HCT116 (cell line): ENCODE measurements around the gene SPI1. TPM values are rescaled to one million over a fixed set of nuclear protein-coding genes. Genes with fewer than 3 reads are reported as not detected.

Experiments used
- ATAC-seq: fragments of 200-7000 bp; cut with Tn5 transposase; 2 replicates; pipeline ENCODE4 v1.9.1; 2020; ENCODE audit warnings: mild to moderate bottlenecking, moderate library complexity
- BruUV-seq: library from RNA; stranded (reverse); fragments of 400-500 nt; replicated peaks from 2 replicates; lab custom pipeline; 2021; lab: Mats Ljungman, UMichigan
- CTCF ChIA-PET: fragments of 300-600 bp; sonication (Branson Sonifier 250); formaldehyde crosslinking; loops from one replicate; lab custom pipeline; 2021; ENCODE audit warnings: antibody characterized with exemption; lab: Charles Lee
- POLR2A ChIA-PET: fragments of 300-600, 350-600 bp; sonication (Branson Sonifier 250); formaldehyde crosslinking; loops from one replicate; lab custom pipeline; 2021; ENCODE audit warnings: antibody characterized with exemption; lab: Charles Lee
- RAD21 ChIA-PET, 2 experiments: fragments of 300-600 bp; sonication (Branson Sonifier 250); formaldehyde crosslinking; loops; one replicate each; lab custom pipeline; 2023; ENCODE audit warnings: low total read pairs in 2 of 2; ENCODE audit not compliant: uncharacterized antibody in 2 of 2, unreplicated experiment in 2 of 2, low non-redundant PET in 1 of 2; lab: Charles Lee
- DNase-seq: peaks from one replicate; pipeline ENCODE4 v3.0.0-alpha.2; 2010; ENCODE audit warnings: low read depth, low spot score
- H2AFZ ChIP-seq: fragments of 200-600 bp; shearing (Covaris generic), sonication (generic); 2 replicates; pipeline ENCODE4 v1.6.1; 2017; ENCODE audit warnings: low read depth, mixed run types, mixed read lengths, antibody characterized with exemption, low read length; ENCODE audit not compliant: poor library complexity, severe bottlenecking
- H3K27ac ChIP-seq: 2 replicates; pipeline ENCODE4 v1.5.1; 2012; ENCODE audit warnings: low read depth, low read length
- H3K27me3 ChIP-seq: fragments of 200-600 bp; sonication (generic); 2 replicates; pipeline ENCODE4 v1.6.1; 2016; ENCODE audit warnings: mixed run types, low read length, mixed read lengths; ENCODE audit not compliant: insufficient read depth
- H3K36me3 ChIP-seq, 2 experiments: fragments of 200-500 bp in 1 of 2; fragments of 200-600 bp in 1 of 2; sonication (Bioruptor generic) in 1 of 2; sonication (generic) in 1 of 2; 2 replicates each; pipeline versions ENCODE4 v1.5.1 to v1.6.1; 2014 to 2016; ENCODE audit warnings: low read length in 2 of 2, inconsistent platforms in 1 of 2, mixed read lengths in 1 of 2, mixed run types in 1 of 2; ENCODE audit not compliant: insufficient read depth in 2 of 2, control insufficient read depth in 1 of 2
- H3K4me1 ChIP-seq, 2 experiments: fragments of 200-600 bp in 1 of 2; sonication (generic) in 1 of 2; 2 replicates each; pipeline versions ENCODE4 v1.5.1 to v1.6.1; 2012 to 2017; ENCODE audit warnings: low read length in 2 of 2, inconsistent platforms in 1 of 2, mild to moderate bottlenecking in 1 of 2, mixed read lengths in 1 of 2, mixed run types in 1 of 2, moderate library complexity in 1 of 2; ENCODE audit not compliant: insufficient read depth in 2 of 2, control insufficient read depth in 1 of 2
- H3K4me2 ChIP-seq: fragments of 200-600 bp; sonication (generic); 2 replicates; pipeline ENCODE4 v1.6.1; 2017; ENCODE audit warnings: mixed run types, low read length, mixed read lengths
- H3K4me3 ChIP-seq, 2 experiments: fragments of 200-600 bp in 1 of 2; sonication (generic) in 1 of 2; replicated peaks in 1 of 2; 2 replicates each; pipeline ENCODE4 v1.5.1; 2011 to 2016; ENCODE audit warnings: low read length in 2 of 2, control low read depth in 1 of 2, low read depth in 1 of 2, mild to moderate bottlenecking in 1 of 2, mixed read lengths in 1 of 2, mixed run types in 1 of 2
- H3K79me2 ChIP-seq: fragments of 200-600 bp; sonication (generic); 2 replicates; pipeline ENCODE4 v1.6.1; 2017; ENCODE audit warnings: mild to moderate bottlenecking, mixed run types, low read length, moderate library complexity, mixed read lengths; ENCODE audit not compliant: insufficient read depth
- H3K9ac ChIP-seq: fragments of 200-600 bp; sonication (generic); 2 replicates; pipeline ENCODE4 v1.6.1; 2016; ENCODE audit warnings: low read length, mixed read lengths
- H3K9me2 ChIP-seq: fragments of 200-600 bp; sonication (generic), shearing (Covaris generic); 2 replicates; pipeline ENCODE4 v1.6.1; 2017; ENCODE audit warnings: mixed run types, mild to moderate bottlenecking, moderate library complexity; ENCODE audit not compliant: insufficient read depth
- H3K9me3 ChIP-seq, 2 experiments: fragments of 200-500 bp in 1 of 2; fragments of 200-600 bp in 1 of 2; sonication (Bioruptor generic) in 1 of 2; sonication (generic) in 1 of 2; 2 replicates each; pipeline ENCODE4 v1.6.1; 2014 to 2017; ENCODE audit warnings: low read length in 2 of 2, mixed read lengths in 2 of 2, inconsistent platforms in 1 of 2, low read depth in 1 of 2, mild to moderate bottlenecking in 1 of 2, mixed run types in 1 of 2, moderate library complexity in 1 of 2; ENCODE audit not compliant: control insufficient read depth in 1 of 2, insufficient read depth in 1 of 2
- H4K20me1 ChIP-seq: fragments of 200-600 bp; sonication (generic), shearing (Covaris generic); 2 replicates; pipeline ENCODE4 v1.6.1; 2017; ENCODE audit warnings: mixed run types, mild to moderate bottlenecking, moderate library complexity; ENCODE audit not compliant: insufficient read depth
- ATF3 ChIP-seq: IDR thresholded peaks from 2 replicates; pipeline ENCODE4 v1.6.1; 2012
- CEBPB ChIP-seq: IDR thresholded peaks from 2 replicates; pipeline ENCODE4 v1.6.1; 2012; ENCODE audit warnings: low read depth
- CTCF ChIP-seq, 3 experiments: fragments of 200-600 bp in 1 of 3; sonication (generic) in 1 of 3; IDR thresholded peaks in 2 of 3; conservative IDR thresholded peaks in 1 of 3; 2 replicates each; pipeline ENCODE4 v1.5.1; 2012 to 2017; ENCODE audit warnings: low read depth in 2 of 3, low read length in 2 of 3, antibody characterized with exemption in 1 of 3, borderline replicate concordance in 1 of 3, control low read depth in 1 of 3, mild to moderate bottlenecking in 1 of 3, mixed read lengths in 1 of 3, mixed run types in 1 of 3, moderate library complexity in 1 of 3; ENCODE audit not compliant: insufficient read depth in 1 of 3
- EGR1 ChIP-seq: IDR thresholded peaks from 2 replicates; pipeline ENCODE4 v1.6.1; 2012; ENCODE audit warnings: low read depth
- ELF1 ChIP-seq: IDR thresholded peaks from 2 replicates; pipeline ENCODE4 v1.6.1; 2012; ENCODE audit warnings: low read depth, borderline replicate concordance
- EZH2 ChIP-seq: fragments of 200-600 bp; sonication (generic); IDR thresholded peaks from 2 replicates; pipeline ENCODE4 v1.6.1; 2017; ENCODE audit warnings: antibody characterized with exemption, mixed run types
- EZH2phosphoT487 ChIP-seq: fragments of 200-600 bp; IDR thresholded peaks from 2 replicates; pipeline ENCODE4 v1.6.1; 2018; ENCODE audit warnings: antibody characterized with exemption, borderline replicate concordance
- FOSL1 ChIP-seq: IDR thresholded peaks from 2 replicates; pipeline ENCODE4 v1.6.1; 2012; ENCODE audit warnings: low read depth
- JUND ChIP-seq: IDR thresholded peaks from 2 replicates; pipeline ENCODE4 v1.6.1; 2012
- MAX ChIP-seq: IDR thresholded peaks from 2 replicates; pipeline ENCODE4 v1.6.1; 2012
- POLR2A ChIP-seq: IDR thresholded peaks from 2 replicates; pipeline ENCODE4 v1.7.0; 2011; ENCODE audit warnings: borderline replicate concordance; ENCODE audit not compliant: insufficient read depth, insufficient read length; ENCODE audit errors: extremely low read depth
- POLR2AphosphoS5 ChIP-seq: IDR thresholded peaks from 2 replicates; pipeline ENCODE4 v1.6.1; 2011; ENCODE audit warnings: mild to moderate bottlenecking, low read depth, low read length, moderate library complexity
- RAD21 ChIP-seq: IDR thresholded peaks from 2 replicates; pipeline ENCODE4 v1.6.1; 2012; ENCODE audit warnings: low read depth, mild to moderate bottlenecking
- SIN3A ChIP-seq: IDR thresholded peaks from 2 replicates; pipeline ENCODE4 v1.6.1; 2012; ENCODE audit warnings: low read depth
- SP1 ChIP-seq: IDR thresholded peaks from 2 replicates; pipeline ENCODE4 v1.6.1; 2012; ENCODE audit warnings: low read depth
- YY1 ChIP-seq: IDR thresholded peaks from 2 replicates; pipeline ENCODE4 v1.6.1; 2011; ENCODE audit warnings: low read length, low read depth, moderate library complexity, mild to moderate bottlenecking; ENCODE audit not compliant: insufficient replicate concordance; ENCODE audit errors: extremely low read depth
- ZBTB33 ChIP-seq: IDR thresholded peaks from 2 replicates; pipeline ENCODE4 v1.6.1; 2011; ENCODE audit warnings: mild to moderate bottlenecking, low read length, moderate library complexity; ENCODE audit not compliant: insufficient replicate concordance; ENCODE audit errors: extremely low read depth
- ZFX ChIP-seq: fragments of 450-650 bp; IDR thresholded peaks from 2 replicates; pipeline ENCODE4 v1.6.1; 2017
- ZNF274 ChIP-seq: fragments of 200-500 bp; sonication (Bioruptor generic); IDR thresholded peaks from 2 replicates; pipeline ENCODE4 v1.6.1; 2014; ENCODE audit warnings: mild to moderate bottlenecking, low read depth, low read length, inconsistent platforms
- intact Hi-C: fragments of 100-400 bp; cut with micrococcal nuclease; formaldehyde crosslinking; loops from 2 replicates; pipeline ENCODE4 v1.10.0; 2022
- total RNA-seq: library from RNA; stranded (reverse); gene quantifications from one replicate; pipeline ENCODE4 v1.2.1, GENCODE V29; 2021; ENCODE audit not compliant: unreplicated experiment

Gene SPI1
- total RNA-seq, 1 experiment from 2014 or later, result 0.32 TPM

GRCh38 chr11:47358731-47359051, 19.7 kb downstream of the SPI1 start:
- no peak for TF ChIP-seq RAD21
- no peak for TF ChIP-seq FOSL1
- TF ChIP-seq ZFX, result no peak
- TF ChIP-seq SIN3A, result no peak
- no peak for TF ChIP-seq ELF1
- TF ChIP-seq SP1, result no peak
- no peak for TF ChIP-seq CTCF (IDR thresholded peaks at IDR 0.05 in 2 of 3, conservative IDR thresholded peaks at IDR 0.05 in 1 of 3; ENCODE audit: borderline replicate concordance in 1 of 3, insufficient read depth in 1 of 3, low read depth in 2 of 3, low read length in 2 of 3)
- no peak for TF ChIP-seq JUND
- TF ChIP-seq EZH2phosphoT487, result no peak
- no peak for TF ChIP-seq ATF3
- TF ChIP-seq POLR2AphosphoS5, result no peak
- TF ChIP-seq POLR2A, result no peak
- no peak for TF ChIP-seq YY1
- no peak for TF ChIP-seq ZNF274
- no peak for TF ChIP-seq ZBTB33
- no peak for TF ChIP-seq CEBPB
- no peak for TF ChIP-seq MAX
- TF ChIP-seq EZH2, result no peak
- TF ChIP-seq EGR1, result no peak
- DNase-seq (no peak), ATAC-seq (no peak)
- Histone ChIP-seq H3K4me3 (no peak overlapping the region), H3K79me2 (no peaks in the 10 kb centered on the region), H3K9me2 (no peaks in the 10 kb centered on the region), H4K20me1 (no peaks in the 10 kb centered on the region), H3K4me2 (no peak overlapping the region), H3K27me3 (no peaks in the 10 kb centered on the region), H3K36me3 (no peaks in the 10 kb centered on the region), H2AFZ (no peak overlapping the region), H3K9ac (no peak overlapping the region), H3K9me3 (no peaks in the 10 kb centered on the region), H3K4me1 (peaks cover 0 to 13% of the 10 kb centered on the region in 2 experiments; a peak in 2 of 4 replicates), H3K27ac (no peak overlapping the region)
- intact Hi-C loops, result loop anchor here (10.0 kb wide), 1 partner anchor 104 kb away; the partner anchor contains the start of gene NR1H3
- RAD21 ChIA-PET, result no interaction called here
- CTCF ChIA-PET, result no interaction called here
- BruUV-seq, result no TSS peak
- POLR2A ChIA-PET, result no interaction called here
